ENCODE results near the gene ANO6.

GRCh38 chr12:45348311-45348710 lies 132.4 kb downstream of the ANO6 start:
- TF ChIP-seq CTCF (conservative IDR thresholded peaks at IDR 0.05) (no peak), ZFX (IDR thresholded peaks at IDR 0.05) (no peak)
